HT1080 (cell line): Measurements from ENCODE around the gene KCNAB1. TPM values are rescaled to one million over a fixed set of nuclear protein-coding genes. Genes with fewer than 3 reads are reported as not detected.
A peak's percentile ranks its signal among the peaks of the same experiment; 100 is the strongest.
"Not testable (repeated sequence)": the region's sequence is repeated elsewhere in the genome, so short reads cannot be mapped to it uniquely, and the experiment has no call there.

ENCODE experiments used
- DNase-seq: peaks from one replicate; pipeline ENCODE4 v3.0.0-alpha.2; 2015; ENCODE audit warnings: low read depth
- total RNA-seq: library from RNA; depleted of rRNA; stranded (reverse); fragments of >200 nt; shearing (Covaris generic); gene quantifications from 2 replicates; pipeline ENCODE4 v1.2.3, GENCODE V29; 2014

Gene KCNAB1
- total RNA-seq, 1 experiment from 2014 or later: 1.9 TPM

- DNase-seq: not testable (repeated sequence)
Observed at GRCh38 chr3:156137397-156137796, 17.0 kb downstream of the KCNAB1 start.

GRCh38 chr3:156140001-156140595 is 19.7 kb downstream of the KCNAB1 start:
- DNase-seq: no peak

GRCh38 chr3:156142702-156143101 is 22.3 kb downstream of the KCNAB1 start:
- no peak for DNase-seq

GRCh38 chr3:156143136-156143535 is 22.8 kb downstream of the KCNAB1 start:
- no peak for DNase-seq

GRCh38 chr3:156144060-156144459 is 23.7 kb downstream of the KCNAB1 start:
- DNase-seq: no peak

GRCh38 chr3:156145866-156146265 is 25.5 kb downstream of the KCNAB1 start:
- DNase-seq: no peak

GRCh38 chr3:156148345-156148945 is 28.1 kb downstream of the KCNAB1 start:
- no peak for DNase-seq

GRCh38 chr3:156148946-156149381 is 28.6 kb downstream of the KCNAB1 start:
- no peak for DNase-seq

- DNase-seq: no peak
Observed at GRCh38 chr3:156149876-156150275, 29.5 kb downstream of the KCNAB1 start.

GRCh38 chr3:156150434-156151066 is 30.2 kb downstream of the KCNAB1 start:
- DNase-seq: peak; percentile 69

GRCh38 chr3:156151824-156152428 is 31.5 kb downstream of the KCNAB1 start:
- peak; percentile 76 for DNase-seq

- no peak for DNase-seq
Observed at GRCh38 chr3:156158656-156159295, 38.4 kb downstream of the KCNAB1 start.

- DNase-seq: no peak
Observed at GRCh38 chr3:156160647-156161046, 40.3 kb downstream of the KCNAB1 start.

- peak; percentile 51 for DNase-seq
Observed at GRCh38 chr3:156161172-156161571, 40.8 kb downstream of the KCNAB1 start.

GRCh38 chr3:156163848-156164247 is 43.5 kb downstream of the KCNAB1 start:
- no peak for DNase-seq

GRCh38 chr3:156166808-156167207 is 46.4 kb downstream of the KCNAB1 start:
- DNase-seq: no peak

GRCh38 chr3:156170571-156170970 is 50.2 kb downstream of the KCNAB1 start:
- DNase-seq: no peak

- DNase-seq: no peak
Observed at GRCh38 chr3:156171281-156172267, 51.2 kb downstream of the KCNAB1 start.

GRCh38 chr3:156172536-156172935 is 52.2 kb downstream of the KCNAB1 start:
- no peak for DNase-seq

- DNase-seq: peak; percentile 63
Observed at GRCh38 chr3:156174229-156174847, 54.0 kb downstream of the KCNAB1 start.
